A673 (cell line): ENCODE results near the gene PRUNE2. TPM values are rescaled to one million over a fixed set of nuclear protein-coding genes. Genes with fewer than 3 reads are reported as not detected.

Experiments used
- BruUV-seq: library from RNA; stranded (reverse); fragments of 400-500 nt; replicated peaks from 2 replicates; lab custom pipeline; 2021; lab: Mats Ljungman, UMichigan
- CTCF ChIA-PET: fragments of 300-600 bp; sonication (Branson Sonifier 250); formaldehyde crosslinking; loops from one replicate; lab custom pipeline; 2022; ENCODE audit warnings: antibody characterized with exemption; lab: Charles Lee
- POLR2A ChIA-PET: fragments of 300-600 bp; sonication (Branson Sonifier 250); formaldehyde crosslinking; loops from one replicate; lab custom pipeline; 2022; ENCODE audit warnings: antibody characterized with exemption; ENCODE audit not compliant: low non-redundant PET; lab: Charles Lee
- DNase-seq: peaks from one replicate; pipeline ENCODE4 v3.0.0-alpha.2; 2015; ENCODE audit warnings: low spot score
- H3K27ac ChIP-seq: fragments of 200-600 bp; sonication (generic); 2 replicates; pipeline ENCODE4 v1.5.1; 2016; ENCODE audit warnings: mixed run types, low read depth, mild to moderate bottlenecking, mixed read lengths, antibody characterized with exemption, low read length; ENCODE audit not compliant: poor library complexity, severe bottlenecking
- H3K27me3 ChIP-seq: fragments of 200-600 bp; sonication (generic); replicated peaks from 2 replicates; pipeline ENCODE4 v1.6.1; 2017; ENCODE audit warnings: mixed run types, low read depth, mild to moderate bottlenecking, mixed read lengths, antibody characterized with exemption, low read length; ENCODE audit not compliant: insufficient read depth, poor library complexity
- H3K36me3 ChIP-seq: fragments of 200-600 bp; sonication (generic); 2 replicates; pipeline ENCODE4 v1.6.1; 2016; ENCODE audit warnings: mixed run types, mild to moderate bottlenecking, mixed read lengths, antibody characterized with exemption, low read length; ENCODE audit not compliant: insufficient read depth, poor library complexity, severe bottlenecking
- H3K4me1 ChIP-seq: fragments of 200-600 bp; sonication (generic); 2 replicates; pipeline ENCODE4 v1.6.1; 2017; ENCODE audit warnings: mixed run types, mild to moderate bottlenecking, mixed read lengths, antibody characterized with exemption, low read length; ENCODE audit not compliant: insufficient read depth, poor library complexity, severe bottlenecking
- H3K4me3 ChIP-seq: fragments of 200-600 bp; sonication (generic); 2 replicates; pipeline ENCODE4 v1.5.1; 2016; ENCODE audit warnings: low read depth, mixed run types, mild to moderate bottlenecking, mixed read lengths, low read length; ENCODE audit not compliant: poor library complexity, severe bottlenecking
- H3K9me3 ChIP-seq: fragments of 200-600 bp; sonication (generic); 2 replicates; pipeline ENCODE4 v1.6.1; 2016; ENCODE audit warnings: mixed run types, low read depth, mild to moderate bottlenecking, mixed read lengths, antibody characterized with exemption, low read length; ENCODE audit not compliant: poor library complexity, severe bottlenecking
- CTCF ChIP-seq: fragments of 300-800, 200-600 bp; sonication (generic); conservative IDR thresholded peaks from 2 replicates; pipeline ENCODE4 v1.5.1; 2017; ENCODE audit warnings: low read depth, mild to moderate bottlenecking, antibody characterized with exemption, low read length, moderate library complexity, mixed read lengths
- EZH2 ChIP-seq: fragments of 200-600 bp; sonication (generic); IDR thresholded peaks from 2 replicates; pipeline ENCODE4 v1.6.1; 2017; ENCODE audit warnings: borderline replicate concordance, low read depth, mild to moderate bottlenecking, mixed read lengths, antibody characterized with exemption, low read length; ENCODE audit not compliant: poor library complexity, severe bottlenecking
- intact Hi-C: fragments of 100-400 bp; cut with micrococcal nuclease; formaldehyde crosslinking; loops from one replicate; pipeline ENCODE4 v1.10.0; 2022; ENCODE audit not compliant: unreplicated experiment
- total RNA-seq: library from RNA; stranded (reverse); gene quantifications from 2 replicates; pipeline ENCODE4 v1.2.3, GENCODE V29; 2021

The PRUNE2 gene
- total RNA-seq, 1 experiment from 2014 or later = not detected

- BruUV-seq = no TSS peak
- TF ChIP-seq CTCF = no peak
- TF ChIP-seq EZH2 = no peak
- intact Hi-C loops = no loop called here
- Histone ChIP-seq H3K27ac (no peak overlapping the region), H3K9me3 (no peaks in the 10 kb centered on the region), H3K4me1 (no peaks in the 10 kb centered on the region), H3K36me3 (no peaks in the 10 kb centered on the region), H3K4me3 (no peak overlapping the region), H3K27me3 (peaks cover 15% of the 10 kb centered on the region)
- ChIA-PET CTCF (no interaction called here), POLR2A (no interaction called here)
- no peak for DNase-seq
Observed at GRCh38 chr9:76725885-76726284, 180.0 kb downstream of the PRUNE2 start.

- H3K36me3 ChIP-seq = no peaks in the 10 kb centered on the region
- H3K4me3 ChIP-seq = no peak overlapping the region
- no TSS peak for BruUV-seq
- H3K4me1 ChIP-seq = no peaks in the 10 kb centered on the region
- TF ChIP-seq EZH2 (no peak), CTCF (no peak)
- intact Hi-C loops = no loop called here
- no peak for DNase-seq
- ChIA-PET CTCF (no interaction called here), POLR2A (no interaction called here)
- H3K27me3 ChIP-seq = peaks cover 15% of the 10 kb centered on the region
- H3K9me3 ChIP-seq = no peaks in the 10 kb centered on the region
- no peak overlapping the region for H3K27ac ChIP-seq
Observed at GRCh38 chr9:76725011-76725546, 180.8 kb downstream of the PRUNE2 start.

GRCh38 chr9:76720245-76720644 lies 185.7 kb downstream of the PRUNE2 start:
- BruUV-seq = no TSS peak
- no peak for TF ChIP-seq EZH2
- no peak for TF ChIP-seq CTCF
- CTCF ChIA-PET = no interaction called here
- H3K36me3 ChIP-seq = no peaks in the 10 kb centered on the region
- intact Hi-C loops = no loop called here
- H3K9me3 ChIP-seq = no peaks in the 10 kb centered on the region
- POLR2A ChIA-PET = no interaction called here
- H3K4me3 ChIP-seq = no peak overlapping the region
- H3K4me1 ChIP-seq = no peaks in the 10 kb centered on the region
- H3K27me3 ChIP-seq = peaks cover 17% of the 10 kb centered on the region
- no peak for DNase-seq
- H3K27ac ChIP-seq = no peak overlapping the region
